HG03565 (cell line): ENCODE data around the gene JUP.

Experiments
- ATAC-seq: cut with Tn5 transposase; IDR thresholded peaks from one replicate; pipeline ENCODE4 v1.9.1; 2021; ENCODE audit warnings: mild to moderate bottlenecking, moderate library complexity; ENCODE audit not compliant: unreplicated experiment

JUP gene

DNA sequence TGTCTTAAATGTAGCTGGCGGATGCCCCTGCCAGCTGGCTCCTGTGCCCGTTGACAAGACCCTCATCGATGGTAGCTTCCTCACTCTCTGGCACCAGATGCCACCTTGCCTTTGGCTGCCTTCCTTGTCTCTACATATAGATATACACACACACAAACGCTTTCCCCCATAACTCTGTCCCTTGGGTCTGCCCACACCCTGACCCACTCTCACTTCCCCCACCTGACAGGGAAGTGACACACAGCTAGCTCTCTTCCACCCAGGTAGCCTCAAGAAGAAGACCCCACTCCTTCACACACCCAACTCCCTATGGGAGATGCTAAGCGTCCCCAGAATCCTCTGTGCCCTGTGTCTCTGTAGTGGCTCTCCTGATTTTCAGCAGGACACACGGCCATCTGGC is 25.6 kb downstream of the JUP start:
- no peak for ATAC-seq

DNA sequence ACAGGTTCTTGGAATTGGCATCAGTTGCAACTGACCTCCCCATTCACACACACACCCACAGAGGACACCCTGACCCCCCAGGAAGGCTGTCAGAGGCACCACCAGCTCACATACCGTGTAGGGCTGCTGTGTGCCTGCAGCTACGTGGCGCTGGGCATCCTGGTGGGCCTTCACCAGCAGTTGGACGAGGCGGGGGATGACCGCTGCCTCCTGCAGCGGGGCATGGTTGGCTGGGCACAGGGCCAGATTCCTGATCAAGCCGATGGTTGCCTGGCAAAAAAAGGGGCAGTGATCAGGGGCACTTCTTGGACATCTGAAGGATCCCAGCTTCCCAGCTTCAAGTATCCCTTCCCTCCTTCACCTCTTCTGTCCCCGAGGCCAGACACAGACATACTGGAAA is 27.9 kb downstream of the JUP start:
- ATAC-seq = no peak

DNA sequence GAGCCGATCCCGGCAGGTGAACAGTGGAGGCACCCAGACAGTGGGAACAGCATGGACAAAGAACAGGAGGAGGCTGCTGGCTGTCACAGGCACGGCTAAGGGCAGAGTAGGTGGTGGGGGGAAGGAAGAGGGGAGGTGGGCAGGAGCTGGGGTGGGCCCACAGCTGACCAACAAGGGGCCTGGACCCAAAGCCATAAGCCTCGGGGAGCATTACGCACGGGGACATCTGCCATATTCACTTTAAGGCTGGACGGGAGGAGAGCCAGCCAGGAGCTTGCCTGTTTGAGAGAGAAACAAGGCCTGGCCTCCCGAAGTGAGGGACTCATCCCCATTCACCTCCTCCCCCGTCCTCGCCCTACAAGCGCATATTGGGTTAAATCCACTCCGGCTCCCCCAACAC is 32.4 kb downstream of the JUP start:
- ATAC-seq = no peak

DNA sequence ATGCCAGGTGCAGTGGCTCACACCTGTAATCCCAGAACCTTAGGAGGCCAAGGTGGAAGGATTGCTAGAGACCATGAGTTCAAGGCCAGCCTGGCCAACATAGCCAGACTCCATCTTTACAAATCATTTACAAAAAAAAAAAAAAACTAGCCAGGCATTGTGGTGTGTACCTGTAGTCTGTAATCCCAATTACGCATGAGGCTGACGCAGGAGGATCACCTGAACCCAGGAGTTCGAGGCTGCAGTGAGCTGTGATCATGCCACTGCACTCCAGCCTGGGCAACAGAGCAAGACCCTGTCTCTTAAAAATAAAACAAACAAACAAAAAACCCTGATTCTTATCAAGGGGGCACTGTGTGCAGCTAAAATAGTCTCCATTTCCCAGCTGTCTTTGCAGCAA is 35.2 kb downstream of the JUP start:
- ATAC-seq = no peak

DNA sequence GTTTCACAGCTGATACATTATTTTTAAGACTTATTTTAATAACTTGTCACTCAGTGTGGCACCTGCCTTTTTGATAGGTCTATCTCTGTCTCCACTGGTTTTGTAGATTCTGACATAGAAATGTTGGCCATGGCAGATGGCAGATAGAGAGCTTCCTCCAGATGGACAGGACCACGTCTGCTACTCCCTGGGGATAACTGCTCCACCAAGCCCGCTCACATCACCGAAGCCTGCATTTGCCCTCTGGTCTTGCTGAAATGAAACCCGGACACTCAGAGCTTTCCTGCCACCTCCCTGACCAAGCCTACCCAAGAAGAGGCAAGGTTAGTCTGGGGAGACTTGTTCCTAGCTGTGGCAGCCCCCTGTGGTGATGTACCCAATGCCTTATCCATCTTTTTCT is 35.6 kb downstream of the JUP start:
- no peak for ATAC-seq

DNA sequence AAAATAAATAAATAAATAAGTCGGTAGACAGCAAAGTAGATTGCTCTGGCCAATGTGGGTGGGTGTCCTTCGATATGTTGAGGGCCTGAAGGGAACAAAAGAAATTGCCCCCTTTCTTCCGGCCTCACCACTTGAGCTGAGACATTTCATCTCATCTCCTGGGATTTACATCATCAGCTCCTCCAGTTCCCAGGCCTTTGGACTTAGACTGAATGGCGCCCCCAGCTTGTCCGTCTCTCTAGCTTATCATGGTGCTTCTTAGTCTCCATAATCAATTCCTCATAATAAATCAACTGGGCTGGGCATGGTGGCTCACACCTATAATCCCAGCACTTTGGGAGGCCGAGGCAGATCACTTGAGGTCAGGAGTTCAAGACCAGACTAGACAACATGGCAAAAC is 38.2 kb downstream of the JUP start:
- no peak for ATAC-seq

DNA sequence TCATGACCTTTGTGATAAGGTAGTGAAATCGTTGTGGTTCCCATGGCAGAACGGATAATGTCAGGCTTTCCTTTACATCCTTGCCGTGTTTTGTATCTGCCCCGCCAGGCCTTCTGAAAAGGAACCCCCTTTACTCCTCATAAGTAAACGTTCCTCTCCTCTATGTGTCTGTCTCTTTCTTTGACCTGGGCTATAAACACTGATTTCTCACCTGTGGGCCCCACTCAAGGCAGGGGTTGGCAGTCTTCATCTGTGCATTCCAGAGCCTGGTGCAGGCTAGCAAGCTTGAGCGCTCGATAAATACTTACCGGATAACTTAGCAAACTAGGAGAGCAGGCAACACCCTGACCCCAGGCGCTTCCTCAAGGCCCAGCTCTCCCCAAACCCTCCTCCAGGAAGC is 44.8 kb downstream of the JUP start:
- no peak for ATAC-seq

DNA sequence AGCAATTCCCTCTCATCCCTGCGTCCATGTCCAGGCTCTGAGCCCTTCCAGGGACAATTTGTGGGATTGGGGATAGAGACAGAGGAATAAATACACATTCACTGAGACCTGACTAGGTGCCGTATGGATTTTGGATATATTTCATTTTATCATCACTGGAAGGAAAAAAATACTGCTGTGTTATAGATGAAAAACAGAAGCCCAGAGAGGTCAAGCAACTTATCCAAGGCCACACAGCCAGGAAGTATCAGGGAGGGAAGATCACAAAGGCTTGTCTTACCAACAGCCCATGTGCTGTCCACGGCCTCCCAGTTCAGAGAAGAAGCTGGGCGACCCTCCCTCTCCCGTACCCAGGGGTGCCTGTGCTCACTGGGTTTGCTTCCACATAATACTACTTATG is 46.0 kb downstream of the JUP start:
- ATAC-seq = no peak

DNA sequence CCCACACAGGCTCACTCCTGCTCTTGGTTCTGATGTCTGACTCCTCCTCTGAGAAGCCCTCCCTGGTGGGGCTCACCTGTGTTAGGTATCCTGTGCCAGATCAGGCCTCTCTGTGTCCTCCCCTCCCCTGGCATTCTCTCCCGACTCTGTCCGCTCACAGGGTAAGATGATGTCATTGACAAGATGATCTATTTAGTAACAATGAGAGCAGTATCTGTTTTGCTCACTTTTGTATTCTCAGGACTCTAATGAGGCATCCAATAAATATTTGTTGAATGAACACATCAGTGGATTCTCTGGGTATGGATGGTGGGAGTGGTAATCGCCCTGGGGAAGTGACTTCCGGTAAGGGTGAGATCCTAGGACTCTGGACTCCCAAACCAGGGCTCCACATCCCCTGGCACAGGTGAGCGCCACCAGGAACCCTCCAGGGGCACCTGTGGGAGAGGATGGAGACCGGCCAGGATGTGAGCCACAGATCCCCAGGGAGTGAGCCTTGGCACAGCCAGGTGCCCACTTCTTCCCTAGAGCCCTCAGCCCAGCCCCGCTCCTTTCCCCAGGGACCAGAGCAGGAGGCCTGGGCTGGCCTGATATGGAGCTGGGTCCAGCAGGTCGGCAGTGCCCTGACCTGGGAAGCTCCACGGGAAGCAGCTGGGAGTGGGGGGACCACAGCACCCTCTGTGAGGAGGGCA is 46.7 kb downstream of the JUP start:
- ATAC-seq = no peak

DNA sequence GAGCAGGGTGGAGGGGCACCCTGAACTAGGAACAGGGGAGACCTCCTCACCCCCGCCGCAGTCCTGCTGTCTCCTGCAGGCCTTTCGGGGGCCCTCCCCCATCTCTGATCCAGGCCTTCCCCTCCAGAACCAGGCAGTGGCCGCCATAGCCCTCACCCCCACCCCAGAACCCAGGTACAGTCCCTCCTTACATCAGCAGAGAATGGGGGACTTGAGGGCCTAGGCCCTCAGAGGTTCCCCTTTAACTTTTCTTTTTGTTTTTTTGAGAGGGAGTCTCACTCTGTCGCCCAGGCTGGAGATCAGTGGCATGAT is 47.8 kb downstream of the JUP start:
- no peak for ATAC-seq

DNA sequence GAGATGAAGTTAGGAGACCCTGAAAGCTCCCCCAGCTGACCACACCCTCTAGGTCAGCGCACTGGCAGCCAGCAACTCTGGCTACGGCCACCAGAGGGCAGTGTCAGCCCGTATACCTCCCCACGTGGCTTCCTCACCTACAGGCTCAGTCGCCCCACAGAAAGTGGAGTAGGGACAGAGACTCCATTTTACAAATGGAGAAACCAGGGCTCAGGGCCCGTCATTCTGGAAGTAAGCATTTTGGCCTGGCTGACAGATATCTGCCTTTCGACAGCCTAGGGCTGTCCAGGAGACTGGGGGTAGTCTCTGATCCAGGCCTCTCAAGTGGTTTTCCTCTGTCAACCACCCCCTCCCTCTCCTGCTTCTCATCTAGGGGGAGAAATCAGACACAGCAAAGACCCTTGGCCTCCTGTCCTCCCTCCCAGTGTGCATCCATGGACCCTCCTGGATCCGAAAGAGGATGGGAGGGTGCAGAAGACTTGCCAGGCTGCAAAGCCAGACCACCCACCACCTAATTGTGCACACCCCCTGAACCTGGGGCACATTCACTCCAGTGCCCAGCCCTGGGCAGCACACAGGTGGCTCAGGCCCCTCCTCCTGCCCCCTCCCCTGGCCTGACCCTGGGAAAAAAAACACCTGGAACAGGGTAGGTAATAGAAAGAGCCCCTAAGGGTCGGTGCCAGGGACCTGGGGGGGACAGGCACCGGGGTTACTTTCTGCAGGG is 48.3 kb downstream of the JUP start:
- peak; percentile 46 for ATAC-seq

DNA sequence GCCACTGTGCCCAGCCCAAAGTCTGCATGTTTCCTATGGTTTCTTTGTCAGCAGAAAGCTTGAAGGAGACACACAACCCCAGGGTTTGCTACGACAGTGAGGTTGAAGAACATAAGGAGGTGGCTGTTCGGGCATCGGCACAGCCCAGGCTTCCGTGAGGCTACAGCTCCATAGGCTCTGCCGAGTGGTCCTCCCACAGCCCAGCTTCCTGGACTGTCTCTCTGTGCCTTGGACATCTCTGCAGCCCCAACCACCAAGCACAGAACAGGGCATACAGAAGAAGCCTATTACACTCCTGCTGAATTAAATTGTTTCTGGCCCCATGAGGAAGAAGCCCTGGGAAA is 48.9 kb downstream of the JUP start:
- ATAC-seq = no peak

DNA sequence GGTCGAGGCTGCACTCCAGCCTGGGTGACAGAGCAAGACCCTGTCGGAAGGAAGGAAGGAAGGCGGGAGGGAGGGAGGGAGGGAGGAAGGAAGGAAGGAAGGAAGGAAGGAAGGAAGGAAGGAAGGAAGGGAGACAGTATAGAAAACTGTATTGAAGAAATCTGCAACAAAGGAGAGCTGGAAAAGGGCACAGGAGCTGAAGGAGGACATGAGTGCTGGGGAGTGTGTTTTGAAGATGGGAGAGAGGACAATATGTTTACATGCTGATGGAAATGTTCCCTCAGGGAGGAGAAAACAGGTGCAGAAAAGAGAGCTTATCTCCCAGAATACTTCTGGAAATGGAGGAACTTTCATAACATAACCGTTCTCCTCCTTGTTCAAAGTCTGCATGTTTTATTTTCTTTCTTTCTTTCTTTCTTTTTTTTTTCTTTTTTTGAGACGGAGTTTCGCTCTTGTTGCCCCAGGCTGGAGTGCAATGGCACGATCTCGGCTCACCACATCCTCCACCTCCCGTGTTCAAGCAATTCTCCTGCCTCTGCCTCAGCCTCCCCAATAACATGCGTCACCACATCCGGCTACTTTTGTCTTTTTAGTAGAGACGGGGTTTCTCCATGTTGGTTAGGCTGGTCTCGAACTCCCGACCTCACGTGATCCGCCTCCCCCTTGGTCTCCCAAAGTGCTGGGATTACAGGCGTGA is 49.4 kb downstream of the JUP start:
- ATAC-seq = no peak

DNA sequence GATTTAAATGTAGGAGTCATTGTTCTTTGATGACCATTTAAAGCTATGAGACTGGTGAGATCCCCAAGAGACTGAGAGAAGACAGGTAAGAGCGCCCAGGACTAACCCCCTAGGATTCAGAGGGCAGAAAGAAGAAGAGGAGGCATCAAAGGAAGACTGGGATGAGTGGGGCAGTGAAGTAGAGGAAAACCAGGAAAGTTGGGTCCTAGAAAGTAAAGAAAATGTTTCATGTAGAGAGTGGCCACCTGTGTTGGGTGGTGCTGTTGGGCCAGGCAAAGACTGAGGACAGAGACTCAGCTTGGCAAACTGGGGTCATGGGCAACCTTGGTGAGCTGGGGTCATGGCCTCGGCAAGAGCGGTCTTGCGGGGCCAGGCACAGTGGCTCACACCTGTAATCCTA is 50.8 kb downstream of the JUP start:
- no peak for ATAC-seq

DNA sequence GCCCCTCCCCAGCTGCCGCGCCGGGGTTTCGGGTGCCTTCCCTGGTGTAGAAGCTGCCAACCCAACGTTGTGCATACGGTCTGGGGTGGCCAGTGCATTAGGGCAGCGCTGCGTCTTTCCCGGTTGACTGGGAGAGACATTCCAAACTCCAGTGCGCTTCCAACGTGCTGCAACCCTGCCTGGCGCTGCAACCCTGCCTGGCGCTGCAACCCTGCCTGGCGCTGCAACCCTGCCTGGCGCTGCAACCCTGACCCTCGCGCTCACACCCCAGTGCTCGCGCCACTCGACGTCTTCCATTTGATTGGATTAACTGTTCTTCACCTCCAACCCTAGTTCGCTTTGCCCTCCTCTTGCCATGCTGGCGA is 51.6 kb downstream of the JUP start:
- no peak for ATAC-seq

DNA sequence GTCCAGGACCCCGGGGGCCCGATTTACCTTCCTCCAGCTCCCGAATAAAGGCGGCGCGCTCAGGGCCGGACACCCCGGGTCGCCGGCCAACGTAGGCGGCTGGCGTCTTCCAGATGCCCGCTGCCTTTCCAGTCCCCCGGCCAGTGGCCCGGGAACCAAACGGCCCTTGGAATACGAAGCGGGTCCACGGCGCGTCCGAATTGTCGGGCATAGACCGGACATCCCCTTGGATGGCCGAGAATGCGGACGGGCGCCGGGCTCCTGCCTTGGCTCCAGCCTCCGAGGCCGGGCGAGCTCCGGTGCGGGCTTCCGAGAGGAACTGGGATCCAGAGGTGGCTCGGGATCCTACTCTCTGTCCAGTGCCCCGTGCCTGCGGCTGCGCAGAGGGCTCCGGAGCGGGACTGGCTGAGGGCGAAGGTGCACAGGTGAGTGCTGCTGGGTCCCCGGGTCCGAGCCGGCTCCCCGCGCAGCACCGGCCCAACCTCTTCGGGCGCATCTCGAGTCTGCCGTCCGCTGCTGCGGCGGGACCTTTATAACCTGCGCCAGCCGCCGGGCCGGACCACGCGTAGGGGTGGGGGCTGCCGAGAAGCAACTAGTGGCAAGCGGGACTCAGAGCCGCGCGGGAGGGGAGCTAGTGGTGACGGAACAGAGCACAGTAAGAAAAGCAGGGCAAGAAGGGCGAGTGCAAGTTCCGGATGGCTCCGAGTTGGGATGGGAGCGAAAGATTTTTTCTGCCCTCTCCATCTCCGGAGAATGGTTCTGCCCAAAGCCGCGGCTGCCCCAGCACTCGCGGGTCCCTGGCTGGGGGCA is 52.2 kb downstream of the JUP start, which contains the start of gene HAP1:
TSS of gene HAP1 (minus strand) at position 505 of the 810 bp plus-strand sequence. CDS start at position 496, 9 bp downstream.
- no peak for ATAC-seq

DNA sequence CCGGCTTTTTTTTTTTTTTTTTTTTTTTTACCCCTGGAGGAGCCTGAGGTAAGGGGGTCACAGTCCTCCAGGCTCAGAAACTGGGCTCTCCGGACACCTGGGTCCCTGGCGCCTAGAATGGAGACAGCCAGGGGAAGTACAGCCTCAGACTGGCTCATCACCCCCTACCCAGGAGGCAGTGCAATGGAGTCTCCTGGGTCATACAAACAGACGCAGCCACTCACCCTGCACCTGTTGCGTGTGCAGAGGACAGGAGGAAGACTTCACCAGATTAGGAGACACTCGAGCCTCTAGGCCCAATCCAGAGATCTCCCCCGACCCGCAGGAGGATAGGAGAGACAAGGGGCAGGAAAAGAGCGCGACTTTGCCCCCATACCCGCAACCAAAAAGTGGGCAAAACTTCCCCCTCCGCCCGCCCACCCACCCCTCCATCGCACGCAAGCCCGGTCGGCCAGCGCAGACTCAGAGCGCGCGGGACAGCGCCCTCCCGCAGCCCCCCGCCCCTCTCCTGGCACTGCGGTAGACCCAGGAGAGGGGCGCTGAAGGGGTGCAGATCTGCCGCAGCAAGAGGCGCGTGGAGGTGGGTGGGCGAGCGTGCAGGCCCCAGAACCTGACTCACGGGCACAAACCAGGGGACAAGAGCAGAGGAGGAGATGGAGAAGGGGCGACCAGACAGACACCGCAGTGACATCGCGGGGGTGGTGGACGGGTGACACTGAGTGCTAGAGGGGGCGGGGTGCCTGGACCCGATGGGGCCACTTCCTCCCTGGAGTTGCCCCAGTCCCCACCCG is 53.0 kb downstream of the JUP start:
- ATAC-seq = no peak

DNA sequence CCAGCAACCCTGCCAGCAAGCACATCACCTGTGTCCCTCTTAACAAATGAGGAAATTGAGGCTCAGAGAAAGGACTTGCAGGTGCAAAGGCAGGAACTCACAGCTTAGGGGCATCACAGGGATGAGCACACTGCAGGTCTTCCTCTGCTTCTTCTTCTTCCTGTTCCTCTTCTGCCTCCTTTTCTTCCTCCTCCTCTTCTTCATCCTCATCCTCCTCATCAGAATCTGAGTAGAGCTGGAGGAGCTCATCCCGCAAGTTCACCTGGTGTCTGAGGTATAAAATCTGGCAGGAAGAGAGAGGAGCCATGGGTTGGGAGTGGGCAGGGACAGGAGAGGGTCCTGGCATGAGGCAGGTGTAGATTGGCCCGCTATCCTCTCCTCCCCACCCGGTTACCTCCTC is 54.7 kb downstream of the JUP start:
- ATAC-seq = no peak

DNA sequence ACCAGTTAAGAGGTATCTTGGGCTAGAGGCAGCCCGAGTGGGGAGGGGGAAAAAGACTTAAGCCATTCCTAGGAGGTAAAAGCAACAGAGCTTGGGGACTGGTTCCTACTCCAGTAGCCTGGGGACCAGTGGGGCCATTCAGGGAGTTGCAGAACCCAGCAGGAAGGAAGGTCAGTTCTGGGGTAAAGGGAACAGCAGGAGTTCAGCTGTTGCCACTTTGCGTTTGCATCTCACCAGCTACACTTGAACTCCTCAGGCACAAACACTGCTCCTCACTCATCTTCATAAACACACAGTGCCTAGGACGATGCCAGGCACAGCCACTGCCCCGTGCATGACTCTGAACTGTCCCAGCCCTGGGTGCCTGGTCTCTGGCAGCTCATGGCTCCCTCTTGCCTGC is 56.0 kb downstream of the JUP start:
- ATAC-seq = no peak

DNA sequence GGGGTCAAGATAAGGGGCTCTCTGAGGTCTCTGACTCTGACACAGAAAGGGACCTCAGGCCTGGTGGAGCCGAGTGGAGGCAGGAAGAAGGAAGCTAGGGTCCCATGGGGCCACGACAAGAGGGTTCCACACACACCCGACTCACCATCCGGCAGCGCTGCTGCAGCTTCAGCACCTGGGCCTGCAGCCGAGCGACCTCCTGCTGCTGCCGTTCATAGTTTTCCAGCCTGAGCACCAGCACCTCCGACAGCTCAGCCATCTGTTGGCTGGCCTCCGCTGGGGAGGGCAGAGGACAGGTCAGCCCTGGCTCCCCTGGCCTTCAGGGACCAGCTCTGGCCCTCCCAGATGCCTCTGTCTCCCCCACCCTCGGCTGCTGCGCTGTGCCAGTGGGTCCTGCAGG is 58.5 kb downstream of the JUP start:
- ATAC-seq = no peak

DNA sequence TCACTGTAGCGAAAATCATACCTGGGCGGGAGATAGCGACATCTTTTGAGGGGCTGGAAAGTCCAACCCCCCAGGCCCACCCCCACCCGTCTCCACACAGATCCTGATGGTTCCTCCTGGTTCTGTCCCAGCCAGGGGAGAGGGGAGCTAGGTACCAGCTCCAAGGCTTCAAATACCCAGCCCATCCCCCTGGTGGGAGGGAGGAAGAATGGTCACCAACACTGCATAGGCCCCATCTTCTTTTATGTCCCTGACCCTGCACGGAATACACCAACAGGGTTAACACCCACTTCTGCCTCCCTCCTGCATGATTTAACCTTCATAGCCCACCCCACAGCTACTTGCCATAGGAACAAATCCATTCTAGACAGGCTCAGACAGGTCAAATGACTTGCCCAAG is 61.4 kb downstream of the JUP start:
- ATAC-seq = no peak
